GM21526 (cell line): ENCODE data around the gene MYH16.
"Not testable (repeated sequence)": the region's sequence is repeated elsewhere in the genome, so short reads cannot be mapped to it uniquely, and the experiment has no call there.

Experiments used
- ATAC-seq: cut with Tn5 transposase; IDR thresholded peaks from one replicate; pipeline ENCODE4 v1.9.1; 2021; ENCODE audit warnings: moderate library complexity; ENCODE audit not compliant: unreplicated experiment, low FRiP score

Gene MYH16

GRCh38 chr7:99257065-99257464 lies 15.6 kb upstream of the MYH16 start:
- no peak for ATAC-seq

GRCh38 chr7:99257675-99258074 lies 15.0 kb upstream of the MYH16 start:
- ATAC-seq = no peak

GRCh38 chr7:99258501-99258900 lies 14.1 kb upstream of the MYH16 start:
- no peak for ATAC-seq

DNA sequence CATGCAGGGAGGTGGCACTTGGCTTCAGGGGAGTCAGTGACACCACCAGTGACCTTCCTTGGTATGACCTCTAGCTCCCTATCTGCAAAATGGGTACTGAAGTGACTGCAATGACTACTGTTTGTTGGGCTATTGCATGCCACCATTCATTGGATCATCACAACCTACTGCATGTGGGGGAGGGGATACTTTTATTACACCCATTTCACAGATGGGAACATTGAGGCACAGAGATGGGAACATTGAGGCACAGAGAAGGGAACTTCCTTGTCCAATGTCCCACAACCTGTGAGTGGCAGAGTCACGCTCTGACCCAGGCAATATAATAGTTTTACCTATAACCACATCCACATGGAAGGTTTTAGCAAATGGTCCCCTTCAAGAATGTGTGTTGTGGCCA lies 12.2 kb upstream of the MYH16 start:
- no peak for ATAC-seq

GRCh38 chr7:99261646-99262045 lies 11.0 kb upstream of the MYH16 start:
- ATAC-seq = no peak

GRCh38 chr7:99265848-99266480 lies 6.7 kb upstream of the MYH16 start:
- ATAC-seq = no peak

- no peak for ATAC-seq
Measured at GRCh38 chr7:99267481-99267840, 5.2 kb upstream of the MYH16 start.

DNA sequence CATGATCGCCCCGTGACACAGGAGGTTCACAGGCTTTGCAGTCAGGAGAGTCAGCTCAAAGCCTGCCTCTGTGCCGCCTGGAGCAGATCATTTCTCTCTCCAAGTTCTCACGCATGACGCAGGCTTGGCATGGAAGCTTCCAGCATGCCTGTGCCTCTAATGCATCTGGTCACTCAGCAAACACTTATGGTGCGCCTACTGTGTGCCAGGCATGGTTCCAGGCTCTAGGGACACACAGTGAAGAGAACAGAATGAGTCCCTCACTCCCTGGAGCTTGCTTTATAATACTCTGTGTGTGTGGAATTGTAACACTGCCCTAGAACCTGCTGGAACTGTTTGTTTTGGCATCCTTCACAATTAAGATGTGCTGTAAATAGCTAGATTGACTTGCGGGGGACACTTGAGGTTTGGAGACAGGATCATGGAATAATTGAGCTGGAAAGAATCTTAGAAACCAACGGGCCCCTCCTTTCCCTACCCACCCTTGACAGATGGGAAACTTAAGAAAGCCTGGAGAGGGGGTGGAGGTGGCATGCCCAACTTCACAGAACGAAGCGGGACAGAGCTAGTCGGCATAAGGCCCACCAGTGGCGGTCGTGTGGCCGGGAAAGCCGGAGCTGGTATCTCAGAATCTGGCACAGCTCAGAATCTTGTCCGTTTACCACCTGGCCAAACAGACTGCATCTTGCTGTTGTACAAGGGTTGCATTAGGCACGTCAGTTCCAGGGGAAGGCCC lies 4.6 kb upstream of the MYH16 start:
- no peak for ATAC-seq

- ATAC-seq = no peak
Measured at GRCh38 chr7:99268577-99268908, 4.1 kb upstream of the MYH16 start.

- no peak for ATAC-seq
Measured at GRCh38 chr7:99270702-99271101, 1.9 kb upstream of the MYH16 start.

DNA sequence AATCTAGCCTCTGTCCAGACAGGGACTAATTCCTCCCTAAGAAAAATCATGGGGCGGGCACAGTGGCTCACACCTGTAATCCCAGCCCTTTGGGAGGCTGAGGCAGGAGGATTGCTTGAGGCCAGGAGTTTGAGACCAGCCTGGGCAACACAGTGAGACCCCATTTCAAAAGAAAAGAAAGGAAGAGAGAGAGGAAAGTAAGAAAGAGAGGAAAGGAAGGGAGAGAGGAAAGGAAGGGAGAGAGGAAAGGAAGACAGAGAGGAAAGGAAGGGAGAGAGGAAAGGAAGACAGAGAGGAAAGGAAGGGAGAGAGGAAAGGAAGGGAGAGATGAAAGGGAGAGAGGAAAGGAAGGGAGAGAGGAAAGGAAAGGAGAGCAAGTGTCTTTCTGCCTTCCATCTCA lies 922 bp downstream of the MYH16 start:
- ATAC-seq = not testable (repeated sequence)

DNA sequence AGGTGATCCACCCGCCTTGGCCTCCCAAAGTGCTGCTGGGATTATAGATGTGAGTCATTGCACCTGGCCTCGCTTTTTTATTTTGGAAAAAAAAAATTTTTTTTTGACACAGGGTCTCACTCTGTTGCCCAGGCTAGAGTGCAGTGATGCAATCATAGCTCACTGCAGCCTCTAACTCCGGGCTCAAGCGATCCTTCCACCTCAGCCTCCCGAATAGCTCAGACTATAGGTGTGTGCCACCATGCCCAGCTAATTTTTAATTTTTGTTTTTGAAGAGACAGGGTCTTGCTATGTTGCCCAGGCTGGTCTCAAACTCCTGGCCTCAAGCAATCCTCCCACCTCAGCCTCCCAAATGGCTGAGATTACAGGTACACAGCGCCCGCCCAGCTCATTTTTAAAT lies 2.3 kb downstream of the MYH16 start:
- ATAC-seq = not testable (repeated sequence)

GRCh38 chr7:99275496-99275895 lies 2.9 kb downstream of the MYH16 start:
- ATAC-seq = no peak

DNA sequence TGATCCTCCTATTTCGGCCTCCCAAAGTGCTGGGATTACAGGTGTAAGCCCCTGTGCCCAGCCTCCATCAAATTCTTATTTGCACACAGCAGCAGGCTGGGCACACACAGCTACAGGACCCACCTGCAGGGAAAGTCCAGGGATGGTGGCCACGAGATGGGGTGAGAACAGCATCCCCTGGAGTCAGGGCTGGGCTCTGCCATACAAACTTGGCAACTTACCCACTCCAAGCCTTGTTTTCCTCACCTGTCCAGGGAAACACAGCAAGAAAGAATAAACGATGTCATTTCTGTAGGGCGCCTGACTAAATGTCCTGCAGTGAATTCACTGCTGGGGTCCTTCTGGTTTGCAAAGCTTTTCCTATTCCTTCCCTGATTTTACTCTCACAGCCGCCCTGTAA lies 5.5 kb downstream of the MYH16 start:
- ATAC-seq = no peak

DNA sequence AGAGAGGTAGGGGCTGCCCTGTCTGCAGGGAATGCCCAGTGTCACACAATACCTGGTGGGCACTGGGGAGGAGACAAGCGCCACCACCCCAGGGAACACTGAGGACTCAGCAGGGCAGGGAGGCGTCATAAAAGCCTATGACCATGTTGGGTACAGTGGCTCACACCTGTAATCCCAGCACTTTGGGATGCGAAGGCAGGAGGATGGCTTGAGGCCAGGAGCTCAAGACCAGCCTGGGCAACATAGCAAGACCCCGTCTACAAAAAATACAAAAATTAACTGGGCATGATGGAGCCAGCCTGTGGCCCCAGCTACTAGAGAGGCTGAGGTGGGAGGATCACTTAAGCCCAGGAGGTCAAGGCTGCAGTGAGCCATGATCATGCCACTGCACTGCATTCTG lies 11.5 kb downstream of the MYH16 start:
- ATAC-seq = not testable (repeated sequence)

- no peak for ATAC-seq
Measured at GRCh38 chr7:99287779-99288534, 15.3 kb downstream of the MYH16 start.

GRCh38 chr7:99289185-99289584 lies 16.5 kb downstream of the MYH16 start:
- no peak for ATAC-seq

GRCh38 chr7:99290148-99290547 lies 17.5 kb downstream of the MYH16 start:
- not testable (repeated sequence) for ATAC-seq

GRCh38 chr7:99290980-99291607 lies 18.5 kb downstream of the MYH16 start:
- no peak for ATAC-seq

- ATAC-seq = no peak
Measured at GRCh38 chr7:99292127-99292526, 19.5 kb downstream of the MYH16 start.

GRCh38 chr7:99293167-99293566 lies 20.5 kb downstream of the MYH16 start:
- no peak for ATAC-seq
